Measurements from ENCODE around the gene CTSE.
"Not testable (repeated sequence)": the region's sequence is repeated elsewhere in the genome, so short reads cannot be mapped to it uniquely, and the experiment has no call there.

The CTSE gene

DNA sequence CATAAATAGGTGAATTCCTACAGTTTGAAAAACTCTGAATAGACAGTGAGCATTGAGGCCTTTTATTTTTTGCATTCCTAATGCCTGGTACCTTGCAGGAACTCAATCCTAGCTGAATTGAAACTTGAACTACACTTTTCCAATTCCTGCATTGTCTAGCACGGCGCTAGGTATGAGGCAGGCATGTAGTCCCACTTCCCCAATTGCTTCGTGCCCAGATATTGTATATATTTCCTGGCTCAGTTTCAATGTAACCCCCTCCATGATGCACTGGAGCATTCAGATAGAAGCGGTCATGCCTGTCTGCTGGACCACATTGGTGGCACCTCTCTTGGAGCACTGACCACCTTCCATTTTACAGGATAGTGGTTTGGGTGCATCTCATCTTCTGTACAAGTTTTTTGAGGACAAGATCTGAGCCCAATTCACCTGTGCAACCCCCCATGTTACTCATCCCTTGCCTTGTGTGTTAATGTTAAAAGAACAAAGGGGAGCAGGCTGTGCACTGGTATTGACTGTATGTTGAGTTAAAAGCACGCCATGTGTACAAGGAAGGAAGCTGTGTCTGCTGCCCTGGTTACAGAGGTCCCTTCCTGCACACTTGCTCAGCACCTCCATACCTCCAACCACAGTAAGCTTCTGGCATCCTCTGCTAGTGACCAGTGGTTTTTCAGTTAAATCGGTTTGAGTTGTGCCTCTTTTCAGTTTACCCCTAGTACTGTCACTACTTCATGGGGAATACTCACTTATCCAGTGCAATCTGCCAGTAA is 10.5 kb downstream of the CTSE start:
- no peak for DNase-seq

DNA sequence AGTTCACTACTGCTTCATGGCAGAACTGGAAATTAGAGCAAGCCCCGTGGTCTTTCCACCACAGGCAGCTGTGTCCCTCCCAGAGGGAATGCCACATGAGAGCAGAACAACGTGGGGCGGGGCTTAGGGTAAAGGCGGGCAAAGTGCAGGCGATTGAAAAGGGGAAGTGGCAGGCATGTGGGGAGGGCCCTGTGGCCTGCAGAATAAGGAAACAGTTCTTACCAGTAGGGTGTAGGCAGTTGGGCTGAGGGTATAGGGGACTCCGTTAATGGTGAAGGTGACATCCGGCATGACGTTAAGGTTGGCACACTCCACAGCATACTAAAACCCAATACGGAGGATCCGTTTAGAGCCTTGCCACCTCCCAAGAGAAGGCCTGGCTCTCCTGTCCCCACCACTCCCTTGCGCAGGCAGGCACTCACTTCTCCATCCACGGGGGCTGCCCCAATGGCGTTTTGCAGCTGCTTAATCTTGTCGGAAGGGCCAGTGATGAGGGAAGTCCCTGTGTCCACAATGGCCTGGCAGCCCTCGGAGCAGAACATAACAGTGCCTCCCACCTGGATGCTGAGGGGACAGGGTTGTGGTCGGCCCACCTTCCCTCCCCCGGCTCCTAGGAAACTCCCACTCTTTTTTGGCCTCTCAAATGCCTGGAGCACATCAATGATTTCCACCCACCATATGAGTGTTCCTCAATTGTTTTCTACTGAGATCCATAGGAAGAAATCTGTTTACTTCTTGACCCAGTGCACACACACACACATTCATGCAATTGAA is 11.4 kb downstream of the CTSE start:
- DNase-seq = peak; percentile 90

GRCh38 chr1:206011057-206011456 is 12.6 kb downstream of the CTSE start:
- DNase-seq = no peak

GRCh38 chr1:206010060-206010459 is 13.6 kb downstream of the CTSE start:
- no peak for DNase-seq

GRCh38 chr1:206006946-206007345 is 16.7 kb downstream of the CTSE start:
- no peak for DNase-seq

GRCh38 chr1:206005778-206006180 is 17.9 kb downstream of the CTSE start:
- no peak for DNase-seq

- DNase-seq = no peak
Measured at GRCh38 chr1:206005234-206005633, 18.5 kb downstream of the CTSE start.

GRCh38 chr1:206004826-206005225 is 18.9 kb downstream of the CTSE start:
- peak; percentile 32 for DNase-seq

GRCh38 chr1:206003854-206004800 is 19.6 kb downstream of the CTSE start:
- DNase-seq = no peak

DNA sequence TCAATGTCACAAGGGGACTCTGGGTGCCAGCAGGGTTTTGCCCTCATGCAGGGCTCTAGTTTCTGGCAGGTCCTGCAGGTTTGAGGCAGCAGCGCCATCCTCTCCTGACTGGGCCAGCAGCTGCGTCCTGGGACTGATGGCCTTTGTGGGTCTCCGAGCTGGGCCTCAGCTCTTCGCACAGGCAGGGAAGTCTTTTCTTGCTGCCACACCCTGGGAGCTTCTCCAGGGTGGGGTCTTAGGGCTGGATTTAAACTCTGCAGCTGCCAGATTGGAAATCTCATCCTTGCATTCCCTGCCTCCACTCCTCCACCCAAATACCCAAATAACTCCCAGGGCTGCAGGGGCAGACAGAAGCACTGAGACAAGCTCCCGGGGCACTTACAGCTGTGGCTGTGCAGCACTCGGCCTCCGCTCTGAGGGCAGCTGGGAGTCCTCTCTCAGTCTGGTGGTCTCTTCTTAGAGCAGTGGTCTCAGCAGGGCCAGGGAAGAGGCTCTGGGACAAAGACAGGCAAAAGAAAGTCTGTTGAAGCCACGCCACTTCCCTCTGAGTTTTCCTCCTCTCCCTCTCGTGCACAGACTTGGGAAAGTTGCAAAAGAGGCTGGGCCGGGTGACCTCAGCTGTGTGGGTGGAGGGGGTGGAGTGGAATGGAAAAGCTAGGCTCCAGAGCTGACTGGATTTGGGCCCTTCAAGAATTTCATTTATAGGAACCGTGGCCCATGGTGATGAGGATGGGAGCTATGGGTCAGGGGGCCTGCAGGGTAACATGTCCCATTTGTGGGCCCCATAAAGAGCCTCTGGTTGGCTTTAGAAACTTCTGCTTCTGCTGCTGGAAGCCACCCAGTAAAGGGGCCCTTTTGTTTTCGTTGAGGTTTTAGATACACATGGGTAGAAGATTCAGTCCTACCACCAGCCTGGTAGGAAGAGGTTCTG is 20.6 kb downstream of the CTSE start, which contains the start of gene RAB7B:
Gene RAB7B, minus strand, starts transcription at position 525 of the 931 bp plus-strand sequence. CDS start 9,260 bp downstream, outside the sequence.
- peak; percentile 35 for DNase-seq

GRCh38 chr1:206002160-206002559 is 21.5 kb downstream of the CTSE start:
- DNase-seq = no peak

DNA sequence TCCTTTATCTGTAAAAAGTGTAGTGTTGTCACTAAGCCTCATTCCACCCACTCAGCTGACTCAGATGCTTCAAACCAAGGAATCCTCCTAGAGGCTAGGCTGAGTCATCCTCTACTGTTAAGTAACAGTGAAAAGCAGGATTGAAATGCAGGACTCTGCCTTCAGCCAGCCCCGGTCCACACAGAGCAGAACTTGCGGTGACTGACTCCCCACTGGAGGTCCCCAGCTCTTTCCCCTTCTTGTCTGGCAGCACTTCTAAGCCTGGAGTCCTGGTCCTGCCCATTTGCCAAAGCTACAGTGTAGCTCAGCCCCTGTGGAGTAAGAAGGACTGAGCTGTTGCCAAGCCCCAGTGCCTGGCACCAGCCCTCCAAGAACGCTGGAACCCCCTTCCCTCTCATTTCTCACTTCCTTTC is 22.2 kb downstream of the CTSE start:
- DNase-seq = peak; percentile 43

DNA sequence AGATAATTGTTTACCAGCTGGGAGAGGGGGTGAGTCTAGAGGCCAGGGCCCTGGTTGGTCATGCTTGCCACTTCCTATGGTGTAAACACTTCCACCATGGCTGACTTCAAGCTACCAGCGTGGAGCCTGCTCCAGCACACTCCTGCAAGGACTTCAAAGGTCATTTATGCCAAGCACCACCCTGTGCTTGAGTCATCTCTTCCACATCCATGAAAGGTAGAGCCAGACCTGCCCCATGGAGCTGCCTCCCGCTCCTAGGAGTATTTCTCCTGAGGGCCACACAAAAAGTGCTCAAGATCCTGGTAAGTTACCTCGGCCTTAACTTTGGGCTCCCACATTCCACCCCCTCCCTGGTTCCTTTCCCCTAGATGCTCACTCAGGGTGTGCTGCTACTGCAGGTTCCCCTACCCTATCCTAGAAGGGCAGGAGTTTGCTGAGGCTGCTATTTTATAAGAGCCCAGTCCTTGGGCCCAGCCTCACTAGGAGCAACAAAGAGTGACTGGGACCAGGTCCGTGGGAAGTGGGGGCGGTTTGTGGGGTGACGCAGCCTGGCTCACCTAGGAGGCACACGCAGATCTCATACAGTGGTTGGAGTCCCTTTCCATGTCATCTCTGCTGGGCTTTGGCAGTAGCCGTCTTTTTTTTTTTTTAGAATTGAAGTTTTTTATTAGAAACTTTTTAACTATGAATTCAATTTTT is 22.9 kb downstream of the CTSE start:
- DNase-seq = no peak

DNA sequence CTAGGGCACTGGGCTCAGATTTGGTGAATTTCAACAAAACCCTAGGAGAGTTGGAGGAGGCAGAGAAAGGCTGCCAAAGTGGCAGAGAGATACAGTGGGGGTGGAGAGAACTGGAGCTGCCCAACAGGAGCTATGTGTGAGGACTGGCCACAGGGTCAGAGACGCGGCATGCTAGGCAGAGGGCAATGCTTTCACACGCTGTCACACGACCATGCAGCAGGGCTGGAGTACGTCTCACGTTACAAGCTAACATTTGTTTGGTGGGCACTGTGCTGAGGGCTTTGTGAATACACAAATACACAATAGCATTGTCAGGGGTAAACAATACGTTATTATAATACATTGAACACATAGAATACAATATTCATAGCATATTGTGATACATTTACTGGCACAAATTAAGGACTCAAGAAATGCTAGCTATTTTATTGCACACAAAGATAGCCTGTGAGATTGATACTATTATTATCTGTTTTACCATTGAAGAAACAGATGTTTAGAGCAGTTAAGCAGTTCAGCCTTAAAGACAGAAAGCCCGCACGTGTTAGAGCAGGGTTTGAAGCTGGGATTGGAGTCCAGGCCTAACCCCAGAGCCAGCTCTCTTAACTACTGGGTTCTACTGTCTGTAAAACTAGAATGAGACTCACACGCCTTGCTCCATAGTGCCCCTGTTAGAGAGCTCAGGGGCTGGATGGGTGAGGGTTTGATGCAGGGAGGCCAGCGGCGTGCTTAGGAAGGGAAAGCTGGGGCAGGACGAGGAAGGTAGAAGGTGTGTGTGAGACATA is 25.0 kb downstream of the CTSE start:
- DNase-seq = no peak

- not testable (repeated sequence) for DNase-seq
Measured at GRCh38 chr1:205996641-205997040, 27.1 kb downstream of the CTSE start.

GRCh38 chr1:205994346-205994745 is 29.3 kb downstream of the CTSE start:
- no peak for DNase-seq

DNA sequence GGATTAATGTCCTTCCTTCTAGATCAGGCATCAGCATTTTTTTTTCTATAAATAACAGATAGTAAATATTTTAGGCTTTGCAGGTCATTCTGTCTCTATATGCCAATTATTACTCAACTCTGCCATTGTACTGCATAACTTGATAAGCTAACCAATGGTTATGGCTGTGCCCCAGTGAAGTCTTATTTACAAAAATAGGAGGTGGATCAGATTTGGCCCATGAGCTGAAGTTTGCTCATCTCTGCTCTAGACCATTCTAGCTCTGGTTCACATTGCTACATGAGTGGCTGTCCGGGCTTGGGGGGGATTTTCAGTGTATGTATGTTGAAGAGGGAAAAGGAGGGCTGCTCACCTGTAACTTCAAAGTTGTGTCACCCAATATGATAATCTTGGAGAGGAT is 30.6 kb downstream of the CTSE start:
- DNase-seq = no peak

DNA sequence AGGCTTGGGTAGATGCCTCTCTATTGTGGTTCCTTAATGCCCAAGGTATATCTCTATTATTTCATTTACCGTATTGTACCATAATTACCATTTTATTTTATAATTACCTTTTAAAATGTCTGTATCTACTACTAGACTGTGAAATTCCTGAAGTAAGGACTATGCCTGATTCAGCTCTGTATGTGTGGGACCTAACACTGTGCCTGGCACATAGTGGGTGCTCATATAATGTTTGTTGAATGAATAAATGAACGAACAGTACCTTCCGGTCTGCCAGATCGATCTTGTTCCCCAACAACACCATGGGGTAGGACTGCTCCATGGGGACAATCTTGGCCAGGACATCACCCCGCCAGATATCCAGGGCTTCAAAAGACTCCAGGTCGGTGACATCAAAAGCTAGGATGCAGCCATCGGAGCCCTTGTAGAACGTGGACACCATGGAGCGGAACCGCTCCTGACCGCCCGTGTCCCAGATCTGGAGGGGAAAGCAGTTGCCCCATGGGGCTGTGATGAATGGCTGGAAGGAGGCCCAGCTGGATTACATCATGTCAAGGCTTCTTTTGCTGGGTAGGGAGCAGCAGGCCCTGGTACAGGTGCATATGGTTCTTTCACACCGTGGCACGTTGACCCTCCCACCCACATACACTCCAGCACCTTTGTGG is 31.3 kb downstream of the CTSE start:
- DNase-seq = no peak

DNA sequence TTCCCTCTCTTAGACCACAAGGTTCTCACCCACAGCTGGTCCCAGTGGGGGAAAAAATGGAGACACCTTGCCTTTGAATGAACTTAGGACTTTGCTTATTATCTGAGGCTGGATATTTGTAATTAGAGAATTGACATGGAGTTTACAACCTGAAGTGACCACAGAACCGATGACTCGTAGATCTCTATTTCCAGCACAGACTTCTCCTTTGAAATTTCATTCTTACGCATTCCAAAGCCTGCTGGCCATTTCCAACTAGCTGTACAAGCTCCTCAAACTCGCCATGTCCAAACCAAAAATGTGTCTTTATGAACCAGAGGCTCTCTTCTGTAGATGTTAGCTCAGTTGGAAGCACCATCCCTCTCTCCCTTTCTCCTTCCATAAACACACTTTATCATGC is 32.5 kb downstream of the CTSE start:
- DNase-seq = no peak

- DNase-seq = no peak
Measured at GRCh38 chr1:205990226-205990625, 33.5 kb downstream of the CTSE start.

Data from RPMI8226 (cell line).